Heart left ventricle (tissue), 13 donors: ENCODE results near the gene ARHGAP40.

Source experiments
- CTCF ChIP-seq, 12 donors: fragments of 200-600 bp; sonication (generic) in 4 of 12; IDR thresholded peaks; one replicate each; pipeline versions ENCODE4 v1.5.0 to v1.8.0; 2018 to 2022; ENCODE audit warnings: antibody characterized with exemption in 12 of 12, mild to moderate bottlenecking in 5 of 12
- POLR2A ChIP-seq, 2 donors: fragments of 450-650 bp; IDR thresholded peaks; one replicate each; pipeline ENCODE4 v1.6.1; 2017; ENCODE audit warnings: antibody characterized with exemption in 2 of 2, mild to moderate bottlenecking in 2 of 2, moderate library complexity in 2 of 2
- donor health status: ischemic (EF 13 %, LVEDD 7.1; RV severe dilation, severe dysfunction).
- donor health status: DM: no; HTN: yes; CAD: no.
- donor health status: DM: no; HTN: no; CAD: no.
- donor health status: ischemic (EF 25% LVEDD 6.9; RV normal size, moderate dysfunction).
- donor health status: ischemic (EF 25% LVEDD 5.7; RV mildly dilated, moderate dysfunction).
- donor health status: ischemic (EF 35%, LVEDD 5.7; RV mildly dilated, moderate dysfunction).
- donor health status: nonischemic (EF 11% LVEDD 7.7; RV severe dilation, severe dysfunction).
- donor health status: DM: yes; HTN: yes; CAD: no.
- donor health status: PGD.
- donor health status: ischemic (EF 29% LVEDD 5.4; RV normal size, mild dysfunction).
- donor health status: nonischemic (EF 23%, LVEDD 6.1; RV moderate dilation, normal function).

GRCh38 chr20:38692436-38693411 lies 91.1 kb downstream of the ARHGAP40 start:
- TF ChIP-seq CTCF (IDR thresholded peaks at IDR 0.05) (no peak), POLR2A (IDR thresholded peaks at IDR 0.05) (no peak)
